Measurements from ENCODE around the gene OTUD1. TPM values are rescaled to one million over a fixed set of nuclear protein-coding genes. Genes with fewer than 3 reads are reported as not detected.

Gene OTUD1
- polyA plus RNA-seq, 3 donors = 18.8 to 81.0 (median 24.5) TPM

- Histone ChIP-seq H2AFZ (ENCODE audit: insufficient read depth, low read depth, low read length, poor library complexity, severe bottlenecking) (no peak overlapping the region), H3K4me3 (replicated peaks in 1 of 3; ENCODE audit: low read depth in 2 of 3, low read length in 3 of 3) (no peak overlapping the region), H3K27ac (ENCODE audit: low read depth in 1 of 2, low read length in 2 of 2) (no peak overlapping the region), H3K9me3 (replicated peaks in 1 of 2; ENCODE audit: control insufficient read depth in 1 of 2, insufficient read depth in 1 of 2, low read length in 2 of 2) (no peaks in the 10 kb centered on the region), H3K4me1 (ENCODE audit: control insufficient read depth in 1 of 2, insufficient read depth in 2 of 2, low read length in 2 of 2) (peaks cover 0 to 2% of the 10 kb centered on the region in 2 donors), H3K36me3 (replicated peaks in 1 of 2; ENCODE audit: control insufficient read depth in 1 of 2, insufficient read depth in 2 of 2, low read length in 2 of 2) (no peaks in the 10 kb centered on the region), H3K79me2 (ENCODE audit: insufficient read depth, low read length) (no peaks in the 10 kb centered on the region), H4K20me1 (ENCODE audit: insufficient read depth, low read length) (no peaks in the 10 kb centered on the region), H3K9ac (ENCODE audit: insufficient read depth, low read length, poor library complexity, severe bottlenecking) (no peak overlapping the region), H3K27me3 (ENCODE audit: control insufficient read depth in 2 of 2, insufficient read depth in 2 of 2, low read length in 2 of 2) (no peaks in the 10 kb centered on the region), H3K4me2 (replicated peaks; ENCODE audit: extremely low read depth, low read length, poor library complexity, severe bottlenecking) (no peak overlapping the region)
- Mint-ChIP-seq H3K4me1 (peaks cover 5% of the 10 kb centered on the region), H3K27ac (no peak overlapping the region), H3K9me3 (peaks cover 0 to 4% (median 0%) of the 10 kb centered on the region in 7 donors), H3K36me3 (no peaks in the 10 kb centered on the region), H3K4me3 (no peak overlapping the region), H3K27me3 (ENCODE audit: low read depth in 3 of 3) (peaks cover 0 to 9% (median 0%) of the 10 kb centered on the region in 3 donors)
- WGBS (ENCODE audit: insufficient coverage) = 100% methylated on average over 3 of the region's 7 CpGs
- intact Hi-C loops (cut with micrococcal nuclease) = no loop called here
- no peak for DNase-seq
- TF ChIP-seq, protein P1, sequence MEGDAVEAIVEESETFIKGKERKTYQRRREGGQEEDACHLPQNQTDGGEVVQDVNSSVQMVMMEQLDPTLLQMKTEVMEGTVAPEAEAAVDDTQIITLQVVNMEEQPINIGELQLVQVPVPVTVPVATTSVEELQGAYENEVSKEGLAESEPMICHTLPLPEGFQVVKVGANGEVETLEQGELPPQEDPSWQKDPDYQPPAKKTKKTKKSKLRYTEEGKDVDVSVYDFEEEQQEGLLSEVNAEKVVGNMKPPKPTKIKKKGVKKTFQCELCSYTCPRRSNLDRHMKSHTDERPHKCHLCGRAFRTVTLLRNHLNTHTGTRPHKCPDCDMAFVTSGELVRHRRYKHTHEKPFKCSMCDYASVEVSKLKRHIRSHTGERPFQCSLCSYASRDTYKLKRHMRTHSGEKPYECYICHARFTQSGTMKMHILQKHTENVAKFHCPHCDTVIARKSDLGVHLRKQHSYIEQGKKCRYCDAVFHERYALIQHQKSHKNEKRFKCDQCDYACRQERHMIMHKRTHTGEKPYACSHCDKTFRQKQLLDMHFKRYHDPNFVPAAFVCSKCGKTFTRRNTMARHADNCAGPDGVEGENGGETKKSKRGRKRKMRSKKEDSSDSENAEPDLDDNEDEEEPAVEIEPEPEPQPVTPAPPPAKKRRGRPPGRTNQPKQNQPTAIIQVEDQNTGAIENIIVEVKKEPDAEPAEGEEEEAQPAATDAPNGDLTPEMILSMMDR (IDR thresholded peaks at IDR 0.05) = no peak
Measured at GRCh38 chr10:23419655-23420329, 19.1 kb upstream of the OTUD1 start.

GRCh38 chr10:23421397-23421796 is 17.5 kb upstream of the OTUD1 start:
- Mint-ChIP-seq H3K4me1 (peaks cover 3% of the 10 kb centered on the region), H3K9me3 (peaks cover 0 to 9% (median 2%) of the 10 kb centered on the region in 7 donors)
- intact Hi-C loops (cut with micrococcal nuclease) = no loop called here

More at GRCh38 chr10:23421397-23421796, 17.5 kb upstream of the OTUD1 start:
- Histone ChIP-seq H3K36me3 (replicated peaks in 1 of 2; ENCODE audit: control insufficient read depth in 1 of 2, insufficient read depth in 2 of 2, low read length in 2 of 2) (no peaks in the 10 kb centered on the region), H4K20me1 (ENCODE audit: insufficient read depth, low read length) (no peaks in the 10 kb centered on the region), H2AFZ (ENCODE audit: insufficient read depth, low read depth, low read length, poor library complexity, severe bottlenecking) (no peak overlapping the region), H3K27me3 (ENCODE audit: control insufficient read depth in 2 of 2, insufficient read depth in 2 of 2, low read length in 2 of 2) (no peaks in the 10 kb centered on the region), H3K9me3 (replicated peaks in 1 of 2; ENCODE audit: control insufficient read depth in 1 of 2, insufficient read depth in 1 of 2, low read length in 2 of 2) (no peaks in the 10 kb centered on the region), H3K9ac (ENCODE audit: insufficient read depth, low read length, poor library complexity, severe bottlenecking) (no peak overlapping the region), H3K79me2 (ENCODE audit: insufficient read depth, low read length) (no peaks in the 10 kb centered on the region), H3K4me2 (replicated peaks; ENCODE audit: extremely low read depth, low read length, poor library complexity, severe bottlenecking) (no peak overlapping the region), H3K27ac (ENCODE audit: low read depth in 1 of 2, low read length in 2 of 2) (no peak overlapping the region), H3K4me3 (replicated peaks in 1 of 3; ENCODE audit: low read depth in 2 of 3, low read length in 3 of 3) (no peak overlapping the region), H3K4me1 (ENCODE audit: control insufficient read depth in 1 of 2, insufficient read depth in 2 of 2, low read length in 2 of 2) (no peaks in the 10 kb centered on the region)
- TF ChIP-seq, protein P1 (IDR thresholded peaks at IDR 0.05) = no peak
- Mint-ChIP-seq H3K27ac (no peak overlapping the region), H3K4me3 (no peak overlapping the region), H3K27me3 (ENCODE audit: low read depth in 3 of 3) (peaks cover 0 to 16% (median 0%) of the 10 kb centered on the region in 3 donors), H3K36me3 (no peaks in the 10 kb centered on the region)
- no CpG with 5 or more reads among the region's 1 CpG for WGBS (ENCODE audit: insufficient coverage)
- no peak for DNase-seq
